Activated gamma-delta T cell (primary cell): ENCODE results near the gene IFT81.

Experiments used
- DNase-seq: peaks from one replicate; lab custom pipeline; 2025; lab: John Stamatoyannopoulos, UW

IFT81 gene

DNA sequence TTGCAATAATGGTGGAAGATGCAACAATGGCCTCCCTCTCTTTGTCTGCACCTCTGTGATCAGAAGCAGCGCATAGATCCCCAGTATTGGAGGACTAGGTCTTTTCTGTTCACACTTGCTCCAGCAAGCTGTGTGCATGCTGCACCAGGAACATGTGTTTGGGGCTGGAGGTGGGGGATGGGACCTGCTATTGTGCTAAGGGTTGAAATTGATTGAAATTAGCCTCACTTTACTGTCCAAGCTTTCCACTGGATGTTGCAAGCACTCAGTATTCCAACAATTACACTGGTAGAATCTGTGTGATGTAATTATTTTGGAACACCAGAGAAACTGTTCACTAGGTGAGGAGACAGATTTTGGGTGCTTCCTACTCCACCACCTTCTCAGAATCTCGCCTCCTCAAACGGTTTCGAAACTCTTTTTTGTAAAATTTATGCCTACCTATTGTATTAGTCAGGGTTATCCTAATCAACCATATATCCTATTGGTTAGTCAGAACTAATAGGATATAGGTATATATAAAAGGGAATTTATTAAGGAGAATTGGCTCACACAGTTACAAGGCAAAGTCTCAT is 35.6 kb downstream of the IFT81 start:
- no peak for DNase-seq

DNA sequence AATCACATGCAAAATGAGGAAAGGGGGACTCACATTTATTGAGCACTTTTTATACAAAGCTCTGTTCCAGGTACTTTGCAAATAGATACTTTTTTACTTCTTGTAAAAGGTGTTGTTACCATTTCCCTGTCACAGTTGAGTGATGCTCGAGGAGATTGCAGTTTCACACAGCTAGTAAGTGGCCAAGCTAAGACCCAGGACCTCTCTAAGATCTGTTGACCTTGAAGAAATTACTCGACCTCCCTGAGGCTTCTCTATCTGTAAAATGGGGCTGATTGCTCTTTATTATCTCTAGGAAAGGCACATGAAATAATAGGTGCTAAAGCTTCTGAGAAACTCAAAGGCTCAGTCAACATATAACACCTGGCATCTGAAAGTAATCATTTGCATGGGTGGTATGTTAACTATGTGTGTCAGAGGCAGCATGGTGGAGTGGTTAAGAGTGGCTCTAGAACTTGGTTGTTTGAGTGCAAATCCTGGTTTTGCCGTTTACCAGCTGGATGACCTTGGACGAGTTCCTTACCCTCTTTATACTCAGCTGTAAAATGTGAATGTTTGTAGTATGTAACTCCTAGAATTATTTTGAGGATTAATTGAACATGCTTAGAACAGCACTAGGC is 41.5 kb downstream of the IFT81 start:
- no peak for DNase-seq

GRCh38 chr12:110168732-110169455 is 44.7 kb downstream of the IFT81 start:
- no peak for DNase-seq

- no peak for DNase-seq
Measured at GRCh38 chr12:110170535-110171185, 46.5 kb downstream of the IFT81 start.

DNA sequence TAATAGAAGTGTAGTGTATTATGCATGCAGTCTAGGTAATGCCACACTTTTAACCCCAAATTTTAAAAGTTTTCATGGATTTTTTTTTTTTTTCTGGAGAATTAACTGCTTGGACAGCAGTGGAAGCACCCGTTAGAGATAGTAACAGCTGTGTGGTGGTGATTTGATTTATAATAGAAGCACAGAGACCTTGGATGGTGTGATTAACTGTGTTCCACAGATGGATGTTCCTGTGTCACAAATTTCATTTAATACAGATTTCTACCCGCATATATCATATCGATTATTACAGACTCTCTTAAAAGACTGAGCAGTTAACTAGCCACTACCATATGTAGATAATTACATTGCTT is 47.0 kb downstream of the IFT81 start:
- DNase-seq = no peak

- no peak for DNase-seq
Measured at GRCh38 chr12:110171636-110172035, 47.5 kb downstream of the IFT81 start.

DNA sequence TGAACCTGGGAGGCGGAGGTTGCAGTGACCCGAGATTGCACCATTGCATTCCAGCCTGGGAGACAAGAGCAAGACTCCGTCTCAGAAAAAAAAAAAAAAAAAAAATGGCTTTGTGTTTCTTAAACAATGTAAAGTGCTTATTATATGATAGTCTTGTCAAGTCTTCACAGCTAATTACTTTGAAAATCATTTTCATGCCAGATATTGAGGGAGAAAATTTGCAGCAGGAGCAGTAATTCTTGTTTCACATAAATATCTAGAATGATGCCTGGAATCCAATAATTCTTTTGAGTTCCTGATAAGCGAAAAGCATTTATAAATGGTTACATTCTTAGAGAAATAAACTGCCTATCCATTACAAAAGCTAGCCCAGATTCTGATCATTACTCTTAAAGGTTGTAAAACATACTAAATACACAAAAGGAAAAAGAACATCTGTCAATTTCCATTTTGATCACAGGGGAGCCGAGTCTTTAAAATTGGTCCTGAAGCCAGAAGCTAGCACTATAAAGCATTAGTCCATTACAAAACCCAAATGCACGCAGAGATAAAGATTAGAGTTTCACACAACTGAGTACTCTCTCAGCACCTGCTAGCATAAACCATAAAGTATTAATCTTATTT is 50.3 kb downstream of the IFT81 start:
- no peak for DNase-seq

- no peak for DNase-seq
Measured at GRCh38 chr12:110175201-110175600, 51.0 kb downstream of the IFT81 start.

DNA sequence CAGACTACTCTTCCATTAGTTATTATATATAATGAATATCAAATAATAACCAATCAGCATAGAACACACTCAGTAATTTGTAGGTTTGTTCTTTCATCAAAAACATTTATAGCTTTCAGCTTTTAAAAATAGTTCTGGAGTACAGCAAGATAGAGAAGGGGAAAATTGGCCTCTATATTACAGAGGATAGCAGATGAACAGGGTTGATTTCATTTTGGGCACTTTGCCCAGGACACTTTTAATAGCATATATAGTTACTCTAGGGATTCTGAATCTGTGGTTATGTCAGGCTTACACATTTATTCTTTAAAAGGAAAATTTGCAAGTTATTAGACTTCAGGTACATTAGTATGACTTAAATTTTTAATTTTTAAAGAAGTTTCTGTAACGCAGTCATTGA is 52.6 kb downstream of the IFT81 start:
- DNase-seq = no peak

DNA sequence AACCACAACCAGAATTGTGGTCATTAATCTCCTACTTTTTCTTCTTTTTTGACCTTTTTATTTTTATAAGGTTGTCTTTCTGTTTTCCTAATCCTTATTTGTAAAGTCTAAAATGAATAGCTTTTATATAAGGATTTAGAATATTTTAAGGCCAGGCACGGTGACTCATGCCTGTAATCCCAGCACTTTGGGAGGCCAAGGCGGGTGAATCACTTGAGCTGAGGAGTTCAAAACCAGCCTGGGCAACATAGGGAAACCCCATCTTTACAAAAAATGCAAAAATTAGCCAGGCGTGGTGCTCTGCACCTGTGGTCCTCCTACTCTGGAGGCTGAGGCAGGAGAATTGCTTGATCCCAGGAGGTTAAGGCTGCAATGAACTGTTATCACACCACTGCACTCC is 55.1 kb downstream of the IFT81 start:
- no peak for DNase-seq

DNA sequence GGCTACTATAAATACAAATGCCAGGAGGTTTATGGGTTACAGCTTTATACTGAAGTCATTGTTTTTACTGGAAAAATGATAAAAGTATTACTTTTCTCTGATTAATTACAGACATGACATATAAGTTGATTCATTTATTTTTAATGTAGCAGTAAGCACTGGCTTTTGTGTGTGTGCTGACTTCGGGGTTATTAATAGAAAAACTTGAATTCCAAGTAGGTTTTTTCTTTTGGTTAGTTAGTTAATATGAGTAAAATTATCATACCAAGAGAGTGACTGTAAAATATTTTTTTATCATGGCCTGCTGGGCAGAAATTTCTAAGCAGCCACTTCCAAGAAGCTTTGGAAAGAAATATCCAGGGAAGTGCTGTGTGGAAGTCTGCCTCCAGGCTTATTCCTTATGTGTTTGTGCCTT is 56.4 kb downstream of the IFT81 start:
- no peak for DNase-seq

GRCh38 chr12:110182281-110182680 is 58.1 kb downstream of the IFT81 start:
- DNase-seq = no peak

DNA sequence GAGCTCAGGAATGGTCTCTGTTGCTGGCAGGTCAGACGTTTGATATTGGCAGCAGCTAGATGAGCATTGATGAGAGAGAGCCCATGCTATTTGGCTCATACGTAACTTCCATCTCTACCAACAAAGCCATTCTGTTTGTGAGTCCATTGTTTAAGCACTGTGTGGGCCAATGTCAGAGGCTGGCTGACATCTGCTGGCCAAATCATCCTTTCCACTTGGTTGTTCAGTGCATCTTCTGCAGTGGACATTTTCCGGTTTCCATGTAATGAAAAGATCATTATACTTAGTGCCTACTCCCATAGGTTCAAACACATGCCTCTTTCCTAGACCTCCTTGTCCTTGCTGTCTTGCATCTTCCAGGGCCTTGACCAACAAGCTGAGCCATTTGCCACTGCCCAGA is 59.2 kb downstream of the IFT81 start:
- DNase-seq = no peak

DNA sequence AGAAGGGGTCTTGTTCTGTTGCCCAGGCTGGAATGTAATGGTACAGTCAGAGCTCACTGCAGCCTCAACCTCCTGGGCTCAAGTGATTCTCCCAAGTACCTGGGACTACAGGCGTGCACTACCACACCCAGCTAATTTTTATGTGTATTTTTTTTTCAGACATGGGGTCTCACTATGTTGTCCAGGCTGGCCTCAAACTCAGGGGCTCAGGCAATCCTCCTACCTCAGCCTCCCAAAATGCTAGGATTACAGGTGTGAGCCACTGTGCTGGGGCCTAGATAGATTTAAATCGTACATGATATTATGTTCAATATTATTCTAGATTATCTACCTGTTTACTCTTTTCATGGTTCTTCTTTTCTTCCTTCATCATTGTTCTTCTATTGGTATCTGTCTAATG is 61.5 kb downstream of the IFT81 start:
- DNase-seq = no peak

DNA sequence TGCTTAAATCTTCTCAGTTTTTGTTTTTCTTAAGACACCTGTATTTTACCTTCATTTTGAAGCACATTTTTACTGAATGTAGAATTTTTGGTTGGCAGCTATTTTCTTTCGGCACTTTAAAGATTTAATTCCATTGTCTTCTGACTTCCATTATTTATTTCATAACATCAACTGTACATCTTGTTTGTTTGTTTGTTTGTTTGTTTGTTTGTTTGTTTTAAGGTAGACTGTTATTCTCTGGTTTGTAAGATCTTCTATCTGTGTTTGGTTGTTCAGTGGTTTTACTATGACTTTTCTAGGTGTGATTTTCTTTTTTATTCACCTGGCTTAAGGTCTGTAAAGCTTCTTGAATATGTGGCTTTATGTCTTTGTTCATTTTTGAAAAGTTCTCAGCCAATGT is 61.9 kb downstream of the IFT81 start:
- no peak for DNase-seq

DNA sequence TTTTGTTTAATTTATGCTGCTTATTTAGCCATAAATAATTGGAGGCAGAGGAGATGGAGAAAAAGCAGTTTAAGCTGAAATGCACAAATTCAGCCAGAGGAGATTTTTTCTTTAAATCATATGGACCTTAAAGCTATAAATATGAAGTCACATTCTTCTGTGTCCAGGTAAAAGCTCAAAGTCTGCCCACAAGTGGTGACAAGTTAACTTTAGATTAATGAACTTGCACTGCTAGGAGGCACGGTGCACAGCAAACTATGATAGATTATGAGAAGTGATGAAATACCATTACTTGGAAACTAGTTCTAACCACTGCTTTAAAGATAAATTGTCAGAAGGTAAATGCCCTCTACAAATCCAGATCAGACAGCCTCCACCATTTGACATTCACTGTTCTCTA is 69.0 kb downstream of the IFT81 start:
- DNase-seq = no peak

GRCh38 chr12:110197003-110197402 is 72.8 kb downstream of the IFT81 start:
- DNase-seq = no peak

DNA sequence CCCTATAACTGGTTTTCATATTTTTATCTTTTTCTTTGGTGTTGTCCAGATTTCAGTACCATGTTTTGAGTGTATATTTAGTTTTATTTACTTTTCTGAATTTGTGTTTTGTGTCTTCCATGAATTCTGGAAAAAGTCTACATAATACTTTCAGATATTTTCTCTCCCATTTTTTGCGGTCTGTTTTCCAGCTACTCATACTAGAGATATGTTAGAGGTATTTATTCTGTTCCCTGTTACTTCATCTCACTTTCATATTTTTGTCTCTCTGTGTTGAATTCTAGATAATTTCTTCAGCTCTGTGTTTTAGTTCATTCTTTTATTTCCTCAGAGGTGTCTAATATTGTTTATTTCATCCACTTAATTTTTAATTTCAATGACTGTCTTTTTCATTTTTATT is 74.2 kb downstream of the IFT81 start:
- DNase-seq = no peak

GRCh38 chr12:110199339-110200123 is 75.4 kb downstream of the IFT81 start:
- no peak for DNase-seq

DNA sequence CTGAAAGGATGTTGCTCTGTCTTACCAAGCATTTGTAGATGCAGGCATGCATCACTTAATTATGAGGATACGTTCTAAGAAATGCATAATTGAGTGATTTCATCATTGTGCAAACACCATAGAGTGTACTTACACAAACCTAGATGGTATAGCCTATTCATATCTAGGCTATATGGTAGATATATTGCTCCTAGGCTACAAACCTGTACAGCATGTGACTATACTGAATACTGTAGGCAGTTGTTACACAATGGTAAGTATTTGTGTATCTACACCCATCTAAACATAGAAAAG is 75.9 kb downstream of the IFT81 start:
- no peak for DNase-seq

GRCh38 chr12:110201995-110202394 is 77.8 kb downstream of the IFT81 start:
- no peak for DNase-seq

- no peak for DNase-seq
Measured at GRCh38 chr12:110203546-110203945, 79.4 kb downstream of the IFT81 start.
